HepG2 (cell line): Measurements from ENCODE around the gene BBIP1. TPM values are rescaled to one million over a fixed set of nuclear protein-coding genes. Genes with fewer than 3 reads are reported as not detected.

Source experiments
- ELF1 ChIP-seq: sonication (generic); formaldehyde crosslinking; IDR thresholded peaks from 2 replicates; pipeline ENCODE4 v1.4.0; 2020; ENCODE audit warnings: missing genetic modification reagents
- FLYWCH1 ChIP-seq: sonication (generic); formaldehyde crosslinking; IDR thresholded peaks from 2 replicates; pipeline ENCODE4 v1.8.1; 2023; ENCODE audit warnings: mild to moderate bottlenecking, missing genetic modification reagents
- FOXM1 ChIP-seq: sonication (generic); formaldehyde crosslinking; IDR thresholded peaks from 2 replicates; pipeline ENCODE4 v1.5.0; 2020; ENCODE audit warnings: missing genetic modification reagents
- HMG20B ChIP-seq: conservative IDR thresholded peaks from 2 replicates; pipeline ENCODE4 v1.6.1; 2016; ENCODE audit warnings: missing genetic modification reagents, missing compliant biosample characterization
- MXD4 ChIP-seq: IDR thresholded peaks from 2 replicates; pipeline ENCODE4 v1.6.1; 2016; ENCODE audit warnings: mild to moderate bottlenecking, missing biosample characterization, missing genetic modification reagents
- NKX3-1 ChIP-seq: sonication (generic); formaldehyde crosslinking; IDR thresholded peaks from 2 replicates; pipeline ENCODE4 v1.5.0; 2020; ENCODE audit warnings: missing genetic modification reagents
- SYNCRIP ChIP-seq: fragments of 200-400 bp; formaldehyde crosslinking; IDR thresholded peaks from 2 replicates; pipeline ENCODE4 v1.6.1; 2018; ENCODE audit warnings: mild to moderate bottlenecking, low read depth, low read length; ENCODE audit not compliant: insufficient read depth
- TCF12 ChIP-seq, 2 experiments: fragments of 450-650 bp in 1 of 2; sonication (generic) in 1 of 2; formaldehyde crosslinking in 1 of 2; IDR thresholded peaks; 2 replicates each; pipeline versions ENCODE4 v1.6.1 to v1.8.0; 2017 to 2022; ENCODE audit warnings: antibody characterized with exemption in 1 of 2, mild to moderate bottlenecking in 1 of 2, missing genetic modification reagents in 1 of 2, moderate library complexity in 1 of 2
- TFAP4 ChIP-seq: sonication (generic); IDR thresholded peaks from 2 replicates; pipeline ENCODE4 v1.6.1; 2016; ENCODE audit warnings: low read depth, borderline replicate concordance
- TFE3 ChIP-seq: IDR thresholded peaks from 2 replicates; pipeline ENCODE4 v1.6.1; 2016
- TOE1 ChIP-seq: sonication (generic); formaldehyde crosslinking; IDR thresholded peaks from 2 replicates; pipeline ENCODE4 v1.4.0; 2020; ENCODE audit warnings: mild to moderate bottlenecking, missing genetic modification reagents
- XBP1 ChIP-seq: sonication (generic); formaldehyde crosslinking; IDR thresholded peaks from 2 replicates; pipeline ENCODE4 v1.5.0; 2020; ENCODE audit warnings: missing genetic modification reagents
- ZNF230 ChIP-seq: sonication (generic); formaldehyde crosslinking; IDR thresholded peaks from 2 replicates; pipeline ENCODE4 v1.4.0; 2020; ENCODE audit warnings: mild to moderate bottlenecking, missing genetic modification reagents
- ZNF451 ChIP-seq: sonication (generic); formaldehyde crosslinking; IDR thresholded peaks from 2 replicates; pipeline ENCODE4 v1.5.0; 2020; ENCODE audit warnings: mild to moderate bottlenecking, missing genetic modification reagents
- ZNF460 ChIP-seq: sonication (generic); formaldehyde crosslinking; IDR thresholded peaks from 2 replicates; pipeline ENCODE4 v1.5.1; 2020; ENCODE audit warnings: missing genetic modification reagents, mild to moderate bottlenecking, borderline replicate concordance
- ZNF550 ChIP-seq: sonication (generic); formaldehyde crosslinking; IDR thresholded peaks from 2 replicates; pipeline ENCODE4 v1.4.0; 2020; ENCODE audit warnings: mild to moderate bottlenecking, missing genetic modification reagents, borderline replicate concordance
- ZNF646 ChIP-seq: sonication (generic); formaldehyde crosslinking; IDR thresholded peaks from 2 replicates; pipeline ENCODE4 v1.9.0; 2021; ENCODE audit warnings: mild to moderate bottlenecking, missing genetic modification reagents
- ZNF747 ChIP-seq: sonication (generic); formaldehyde crosslinking; IDR thresholded peaks from 2 replicates; pipeline ENCODE4 v1.8.1; 2023; ENCODE audit warnings: missing genetic modification reagents, mild to moderate bottlenecking, borderline replicate concordance
- ZNF883 ChIP-seq: sonication (generic); formaldehyde crosslinking; IDR thresholded peaks from 2 replicates; pipeline ENCODE4 v1.5.1; 2020; ENCODE audit warnings: mild to moderate bottlenecking, missing genetic modification reagents; ENCODE audit errors: not compliant biosample characterization
- ZSCAN12 ChIP-seq: sonication (generic); formaldehyde crosslinking; IDR thresholded peaks from 2 replicates; pipeline ENCODE4 v1.9.0; 2021; ENCODE audit warnings: mild to moderate bottlenecking, missing genetic modification reagents
- polyA plus RNA-seq, 8 experiments: library from polyadenylated mRNA; depleted of rRNA in 3 of 8; stranded (reverse) in 7 of 8; unstranded in 1 of 8; fragments of >200 nt; fragmentation: Illumina TruSeq in 4 of 8; extraction: Trizol in 4 of 8; gene quantifications; 2 replicates each; pipeline versions ENCODE4 v1.2.1 to v1.2.3, GENCODE V29; 2011 to 2016; ENCODE audit warnings: low read depth in 4 of 8, missing spikeins in 1 of 8, mixed read lengths in 1 of 8; ENCODE audit not compliant: insufficient read depth in 1 of 8
- total RNA-seq, 5 experiments: library from RNA; depleted of rRNA; stranded (reverse); fragments of >200 nt; fragmentation: Illumina TruSeq; extraction: Trizol; gene quantifications; 2 replicates each; pipeline ENCODE4 v1.2.3, GENCODE V29; 2016; ENCODE audit warnings: low read depth in 1 of 5

The BBIP1 gene
- total and polyA plus RNA-seq, 2 of the 13 experiments (the other 11 are each of a cell fraction or from before 2014, with no cell fraction given), result 18.3 to 24.1 TPM

- TF ChIP-seq ZNF550 (CRISPR knock-in tag) (no peak), ELF1 (CRISPR knock-in tag) (no peak), SYNCRIP (no peak), MXD4 (CRISPR knock-in tag) (peak; percentile 15; the same call in 1 of the 2 replicates), ZNF747 (CRISPR knock-in tag) (no peak), TFE3 (CRISPR knock-in tag) (0 out of 2 replicates have a peak, but pooled peaks have one; percentile 4), ZNF451 (no peak), ZNF460 (CRISPR knock-in tag) (no peak), FLYWCH1 (CRISPR knock-in tag) (no peak), TOE1 (no peak), ZNF646 (no peak), NKX3-1 (CRISPR knock-in tag) (0 out of 2 replicates have a peak, but pooled peaks have one; percentile 45), ZNF230 (CRISPR knock-in tag) (peak; percentile 93), FOXM1 (no peak), ZNF883 (CRISPR knock-in tag) (peak; percentile 82), HMG20B (CRISPR knock-in tag) (0 out of 2 replicates have a peak, but pooled peaks have one; percentile 12), TFAP4 (no peak), ZSCAN12 (CRISPR knock-in tag) (no peak; the same call in 1 of the 2 replicates), XBP1 (CRISPR knock-in tag) (no peak), TCF12 (IDR thresholded peaks at IDR 0.05) (no peak), TCF12 (CRISPR knock-in tag; IDR thresholded peaks at IDR 0.05) (no peak)
These were observed 46.6 kb downstream of the BBIP1 start (continued) for GRCh38 chr10:110872145-110872983.
